ENCODE measurements around the gene RRP1.

Gene RRP1

DNA sequence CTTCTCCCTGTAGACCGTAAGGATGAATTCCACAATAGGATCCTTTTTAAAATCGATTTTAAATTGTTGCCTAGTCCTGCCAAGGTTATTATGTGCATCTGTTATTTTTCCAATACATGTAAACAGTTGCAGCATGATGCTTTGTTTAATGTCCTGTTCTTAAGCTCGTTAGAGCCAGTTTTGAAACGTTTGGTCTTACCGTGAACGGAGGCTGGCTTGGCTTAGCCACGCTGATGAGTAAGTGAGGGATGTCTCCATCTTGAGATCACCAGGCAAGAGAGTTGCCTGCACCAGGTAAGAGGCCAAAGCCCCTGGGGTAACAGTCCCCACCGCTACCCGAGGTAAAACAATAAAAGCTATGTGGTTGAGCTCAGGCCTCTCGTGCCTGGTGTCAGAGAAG is 30.6 kb upstream of the RRP1 start:
- no peak for DNase-seq (ENCODE audit: low spot score)

DNA sequence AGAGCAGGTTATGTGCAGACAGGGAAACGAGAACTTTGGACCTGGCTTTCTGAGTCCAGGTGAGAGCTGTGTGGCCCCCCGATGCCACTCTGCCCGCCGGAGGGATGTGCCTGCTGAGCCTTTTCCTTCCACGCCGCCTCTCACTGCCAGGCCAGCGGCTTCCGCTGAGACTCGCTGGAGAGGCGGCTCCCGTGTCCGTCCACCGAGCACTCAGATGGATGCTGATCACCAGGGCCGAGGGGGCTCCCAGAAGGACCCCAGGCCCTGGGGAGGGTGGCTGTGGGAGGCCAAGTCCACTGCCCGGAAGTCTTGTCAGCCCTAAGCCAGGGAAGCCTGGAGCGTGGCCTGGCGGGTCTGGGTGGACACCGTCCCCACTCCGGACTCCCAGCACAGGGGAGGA is 29.7 kb upstream of the RRP1 start:
- DNase-seq (ENCODE audit: low spot score): no peak

DNA sequence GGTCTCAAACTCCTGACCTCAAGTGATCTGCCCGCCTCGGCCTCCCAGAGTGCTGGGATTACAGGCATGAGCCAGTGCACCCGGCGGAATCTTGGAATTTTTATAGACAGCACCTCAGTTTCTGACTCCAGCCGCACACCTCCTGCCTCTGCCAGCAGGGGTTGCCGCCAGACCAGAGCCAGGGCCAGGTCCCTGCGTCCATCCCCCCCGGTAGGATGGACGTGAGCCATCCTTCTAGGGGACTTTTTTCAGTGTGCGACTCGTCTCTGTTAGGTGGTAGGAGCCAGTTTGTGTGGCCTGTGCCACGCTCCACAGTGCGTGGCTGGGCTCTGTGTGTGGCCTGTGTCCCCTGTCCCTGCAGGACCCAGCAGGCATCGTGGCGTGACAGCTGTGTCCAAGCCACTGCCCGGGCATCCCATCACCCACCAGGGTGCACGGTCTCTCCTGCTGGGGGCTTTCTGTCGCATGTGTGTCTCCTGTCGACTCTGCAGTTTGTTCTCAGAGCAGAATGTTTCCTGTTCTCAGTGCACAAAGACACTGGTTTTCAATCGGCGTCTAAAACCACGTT is 28.9 kb upstream of the RRP1 start:
- no peak for DNase-seq (ENCODE audit: low spot score)

DNA sequence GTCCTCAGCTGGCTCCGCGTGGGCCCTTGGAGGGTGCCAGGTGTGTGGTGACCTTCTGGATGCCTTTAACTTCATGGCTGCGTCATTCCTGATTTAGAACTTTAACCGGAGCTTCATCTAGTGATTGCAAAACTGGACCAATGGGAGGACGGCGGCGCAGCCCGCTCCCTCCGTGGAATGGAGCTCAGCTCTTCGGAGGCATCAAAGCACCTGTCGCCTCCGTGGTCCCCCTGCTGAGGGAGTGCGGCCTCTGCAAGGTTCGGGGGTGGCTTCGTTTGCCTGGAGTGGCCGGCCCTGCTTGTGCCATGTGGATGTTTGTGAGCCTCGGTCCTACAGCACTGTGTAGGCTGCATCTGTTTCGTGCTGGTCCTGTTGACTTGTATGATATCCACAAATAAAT is 27.5 kb upstream of the RRP1 start:
- no peak for DNase-seq (ENCODE audit: low spot score)

DNA sequence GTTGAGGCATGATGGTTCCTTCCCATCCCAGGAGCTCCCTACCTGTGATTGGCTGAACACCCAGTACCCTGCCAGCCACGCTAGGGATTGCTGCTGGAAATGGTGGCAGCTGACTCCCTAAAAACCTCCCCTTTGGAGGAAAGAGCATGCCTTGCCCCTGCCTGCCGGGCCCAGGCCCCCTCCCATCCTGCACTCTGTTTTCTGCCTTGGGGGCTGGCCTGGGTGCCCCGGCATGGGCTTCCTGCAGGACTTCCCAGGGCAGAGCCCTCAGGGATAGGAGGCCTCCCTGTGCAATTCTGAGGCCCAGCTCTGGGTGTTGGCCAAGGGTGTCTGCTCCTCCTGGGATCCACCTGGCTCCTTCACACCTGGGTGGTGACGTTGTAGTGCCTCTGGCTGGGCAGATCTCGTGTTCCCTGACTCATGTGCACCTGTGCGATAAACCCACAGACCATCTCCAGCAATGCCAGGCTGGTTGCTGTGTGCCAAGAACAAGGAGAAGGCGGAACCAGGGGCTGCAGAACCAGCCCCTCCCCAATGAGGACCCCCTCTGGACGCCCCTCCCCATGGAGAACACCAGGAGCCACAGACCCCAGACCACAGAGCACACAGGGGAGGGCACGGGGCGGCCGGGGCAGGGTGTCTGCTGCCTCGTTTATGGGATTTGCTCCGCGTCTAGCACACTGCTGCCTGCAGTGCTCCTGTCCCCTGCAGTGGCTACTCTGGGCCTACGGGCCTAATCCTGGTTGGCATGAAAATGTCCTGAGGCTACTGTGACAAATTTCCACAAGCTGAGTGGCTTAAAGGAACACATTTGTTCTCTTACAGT is 26.9 kb upstream of the RRP1 start:
- no peak for DNase-seq (ENCODE audit: low spot score)

DNA sequence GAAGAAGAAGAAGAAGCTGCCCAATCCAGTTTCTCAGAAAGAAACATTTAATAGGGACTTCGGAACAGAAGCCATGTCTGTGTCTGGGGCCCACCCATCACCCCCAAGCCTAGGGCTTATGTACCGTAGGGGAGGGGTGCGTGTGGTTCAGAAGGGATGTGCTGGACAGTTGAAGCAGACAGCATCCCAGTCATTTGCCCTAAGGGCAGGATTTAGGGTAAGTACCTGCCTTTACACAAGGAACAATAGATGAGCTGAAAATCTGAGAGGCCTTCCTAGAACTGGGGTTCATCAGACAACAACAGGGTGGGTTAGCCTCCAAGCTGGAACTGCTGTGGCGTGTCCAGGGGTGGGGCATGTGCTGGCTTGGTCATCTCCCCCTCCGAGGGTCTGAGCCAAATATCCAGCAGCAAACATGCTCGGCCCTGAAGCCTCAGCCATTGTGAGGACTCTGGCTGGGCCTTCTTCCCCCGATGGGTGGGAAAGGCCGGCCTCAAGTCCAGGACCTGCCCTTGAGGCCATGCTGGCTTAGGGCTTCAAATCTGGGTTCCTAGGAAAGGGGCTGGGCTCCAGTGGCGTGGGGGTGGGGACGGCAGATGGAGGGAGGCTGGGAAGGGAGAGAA is 25.4 kb upstream of the RRP1 start:
- DNase-seq (ENCODE audit: low spot score): no peak

DNA sequence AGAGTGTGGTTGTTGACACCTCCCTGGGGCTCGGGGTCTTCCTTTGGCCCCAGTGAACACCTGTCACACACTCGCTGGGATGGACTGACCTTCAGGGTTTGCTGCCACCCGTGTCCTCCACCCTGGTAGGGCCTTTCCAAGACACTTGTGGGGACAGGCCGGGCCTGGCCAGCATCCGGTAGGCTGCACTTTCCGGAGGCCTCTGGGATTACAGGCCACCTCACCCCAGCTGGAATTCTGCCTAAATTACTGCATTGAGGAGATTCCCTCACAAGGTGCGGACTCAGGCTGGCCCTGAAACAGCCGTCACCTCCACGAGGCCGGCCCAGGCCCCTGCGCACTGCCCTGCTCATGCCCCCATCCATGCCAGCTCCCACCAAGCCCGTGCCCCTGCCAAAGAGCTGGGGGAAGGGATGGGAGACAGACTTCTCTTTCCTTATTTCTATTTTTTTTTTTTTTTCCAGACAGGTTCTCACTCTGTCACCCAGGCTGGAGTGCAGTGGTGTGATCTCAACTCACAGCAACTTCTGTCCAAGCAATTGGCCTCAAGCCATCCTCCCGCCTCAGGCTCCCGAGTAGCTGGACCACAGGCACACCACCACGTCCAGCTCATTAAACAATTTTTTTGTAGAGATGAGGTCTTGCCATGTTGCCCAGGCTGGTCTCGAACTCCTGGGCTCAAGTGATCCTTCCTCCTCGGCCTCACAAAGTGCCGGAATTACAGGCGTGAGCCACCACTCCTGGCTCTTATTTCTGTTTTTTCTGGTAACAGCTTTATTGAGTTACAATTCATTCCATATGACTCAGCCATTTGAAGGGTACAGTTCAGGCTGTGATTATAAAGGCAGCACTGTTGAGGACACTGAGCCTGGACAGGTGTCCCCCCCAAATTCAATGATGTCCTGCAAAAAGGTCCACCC is 24.5 kb upstream of the RRP1 start:
- no peak for DNase-seq (ENCODE audit: low spot score)

DNA sequence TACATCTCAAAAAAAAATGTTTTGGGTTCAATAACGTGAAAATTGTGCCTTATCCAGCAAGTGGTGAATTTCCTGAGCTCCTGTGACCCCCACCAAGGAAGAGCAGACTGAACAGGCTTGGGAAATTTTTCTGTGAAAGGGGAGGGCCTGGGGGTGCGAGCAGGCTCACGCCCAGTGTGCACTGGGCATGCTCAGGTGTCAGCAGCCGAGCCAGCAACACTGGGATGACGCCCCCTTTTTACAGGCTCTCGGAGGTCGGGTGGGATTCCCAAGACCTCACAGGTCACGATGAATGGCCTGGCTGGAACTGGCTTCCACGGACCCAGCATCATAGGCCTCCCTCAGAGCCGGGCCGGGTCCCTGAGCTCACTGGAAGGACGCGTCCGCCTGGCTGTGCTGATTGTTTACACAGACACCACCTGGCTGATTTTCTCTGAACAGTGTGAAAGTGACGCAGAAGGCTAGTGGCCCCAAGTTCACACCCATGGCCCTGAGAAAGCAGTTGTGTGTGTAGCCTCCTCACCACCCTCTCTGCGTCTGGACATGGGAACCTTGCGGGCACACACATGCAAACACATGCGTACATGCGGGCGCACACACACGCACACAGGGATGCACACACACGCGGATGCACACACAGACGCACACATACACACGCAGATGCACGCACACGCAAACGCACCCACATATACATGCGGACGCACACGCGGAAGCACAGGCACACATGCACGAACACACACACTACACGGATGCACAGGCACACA is 22.5 kb upstream of the RRP1 start:
- no peak for DNase-seq (ENCODE audit: low spot score)

DNA sequence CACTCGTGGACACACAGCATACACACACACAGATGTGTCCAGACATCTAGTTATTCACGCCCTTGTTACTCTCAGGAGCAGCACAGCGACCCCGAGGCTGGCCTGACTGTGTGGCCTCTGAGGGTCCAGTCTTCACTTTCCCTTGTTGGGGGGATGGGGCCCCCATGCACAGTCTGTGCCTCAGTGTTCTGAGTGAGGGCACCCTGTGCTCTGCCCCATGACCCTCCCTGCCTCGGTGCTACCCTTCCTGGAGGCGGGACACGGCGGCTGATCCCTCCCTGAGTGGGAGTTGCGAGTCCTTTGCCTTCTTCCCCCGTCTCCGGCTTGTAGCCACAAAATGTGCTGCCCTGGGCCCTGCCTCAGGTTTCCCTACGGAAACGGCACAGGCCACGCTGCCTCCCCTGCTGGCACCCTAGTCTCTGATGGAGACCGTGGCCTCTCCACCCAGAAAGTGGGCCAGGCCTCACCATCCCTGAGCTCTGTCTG is 21.8 kb upstream of the RRP1 start:
- no peak for DNase-seq (ENCODE audit: low spot score)

DNA sequence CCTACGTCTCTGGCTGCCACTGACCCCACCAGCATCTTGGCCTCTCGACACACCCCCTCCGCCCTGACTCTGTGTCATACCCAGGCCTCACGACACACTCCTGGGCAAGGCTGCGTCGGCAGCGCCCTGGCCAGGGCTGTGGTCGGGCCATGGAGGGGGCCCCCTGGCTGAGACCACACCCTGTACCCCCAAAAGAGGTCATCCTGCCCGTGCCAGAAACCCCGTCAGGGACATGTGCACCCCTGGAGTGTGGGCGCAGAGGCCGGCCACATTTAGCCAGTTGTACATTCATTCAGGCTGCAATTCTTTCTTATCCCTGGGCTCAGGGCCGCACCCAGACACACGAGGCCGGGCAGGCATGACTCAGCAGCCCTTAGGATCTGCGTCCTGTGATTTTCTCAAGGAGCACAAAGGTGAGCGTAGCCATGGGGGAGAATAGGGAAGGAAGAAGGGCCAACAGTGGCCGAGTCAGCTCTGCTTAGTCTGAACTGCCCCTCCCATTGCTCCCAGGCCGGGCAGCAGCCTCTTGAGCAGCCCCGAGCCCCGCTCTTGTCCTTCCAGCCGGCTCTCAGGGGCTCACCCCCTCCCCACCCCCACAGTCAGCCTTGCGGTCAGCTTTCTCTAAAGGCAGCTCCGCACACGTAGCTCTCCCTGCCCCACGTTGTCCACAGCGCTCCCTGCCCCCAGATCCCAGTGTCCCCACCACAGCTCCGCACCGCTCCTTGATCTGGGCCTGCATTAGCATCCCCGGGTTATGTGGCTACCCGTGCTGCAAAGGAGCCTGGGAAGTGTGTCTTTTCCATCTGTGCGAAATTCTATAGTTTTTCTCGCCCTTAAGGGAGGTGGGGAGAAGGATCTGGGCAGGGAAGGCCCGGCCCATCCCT is 21.2 kb upstream of the RRP1 start:
- DNase-seq (ENCODE audit: low spot score): peak; percentile 90

DNA sequence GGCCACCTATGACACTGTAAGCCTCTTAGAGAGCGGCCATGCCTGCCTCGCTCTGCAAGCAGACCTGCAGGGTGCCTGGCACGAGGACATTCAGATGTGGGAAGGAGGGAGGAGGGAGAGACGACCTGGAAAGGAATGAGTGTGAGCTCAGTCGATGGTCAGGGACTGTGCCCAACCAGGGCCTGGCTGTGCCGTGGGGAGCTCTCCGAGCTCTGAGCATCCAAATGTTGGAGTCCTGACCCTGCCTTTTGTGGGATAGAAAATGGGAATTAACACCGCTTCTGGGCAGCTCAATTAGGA is 20.6 kb upstream of the RRP1 start:
- DNase-seq (ENCODE audit: low spot score): peak; percentile 33

DNA sequence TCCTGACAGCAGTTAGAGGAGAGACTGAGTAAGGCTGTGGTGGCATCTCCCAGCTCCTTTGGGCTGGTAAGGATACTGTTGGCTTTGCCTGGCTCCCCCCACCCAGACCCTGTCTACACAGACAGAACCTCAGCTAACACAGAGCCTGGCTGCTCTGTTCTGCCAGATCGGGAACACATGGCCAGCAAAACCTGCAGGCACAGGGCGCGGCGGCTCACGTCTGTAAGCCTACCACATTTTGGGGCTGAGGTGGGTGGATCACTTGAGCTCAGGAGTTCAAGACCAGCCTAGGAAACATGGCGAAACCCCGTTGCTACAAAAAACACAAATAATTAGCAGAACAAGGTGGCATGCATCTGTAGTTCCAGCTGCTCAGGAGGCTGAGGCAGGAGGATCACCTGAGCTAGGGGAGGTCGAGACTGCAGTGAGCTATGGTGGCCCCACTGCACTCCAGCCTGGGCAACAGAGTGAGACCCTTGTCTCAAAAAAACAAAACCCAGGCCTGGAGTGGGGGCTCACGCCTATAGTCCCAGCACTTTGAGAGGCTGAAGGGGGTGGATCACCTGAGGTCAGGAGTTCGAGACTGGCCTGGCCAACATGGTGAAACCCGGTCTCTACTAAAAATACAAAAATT is 19.9 kb upstream of the RRP1 start:
- no peak for DNase-seq (ENCODE audit: low spot score)

DNA sequence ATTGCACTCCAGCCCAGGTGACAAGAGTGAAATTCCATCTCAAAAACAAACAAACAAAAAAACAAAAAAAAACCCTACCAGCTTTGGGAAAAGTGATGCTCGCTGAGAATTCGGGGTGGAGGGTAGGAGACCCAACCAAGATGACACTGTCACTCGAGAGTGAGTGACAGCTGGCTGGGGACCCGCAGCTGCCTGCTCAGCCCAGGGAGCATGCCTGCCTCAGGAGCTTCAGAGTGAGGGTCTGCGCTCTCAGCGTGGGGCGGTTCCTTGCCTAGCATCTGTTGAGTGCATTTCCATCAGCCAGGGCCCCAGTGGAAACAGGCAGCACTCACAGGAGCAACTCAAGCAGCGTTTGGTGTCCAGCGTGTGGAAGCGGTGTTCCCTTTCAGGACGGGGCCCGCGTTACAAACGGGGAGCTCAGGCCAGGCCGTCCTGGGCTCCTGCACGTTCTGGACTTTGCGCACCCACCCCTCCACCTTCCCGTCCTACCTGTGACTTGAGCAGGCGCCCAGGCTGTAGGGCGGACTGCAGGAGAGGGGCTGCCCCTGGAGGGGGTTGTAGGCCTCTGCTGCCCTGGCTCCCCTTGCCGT is 19.2 kb upstream of the RRP1 start:
- no peak for DNase-seq (ENCODE audit: low spot score)

DNA sequence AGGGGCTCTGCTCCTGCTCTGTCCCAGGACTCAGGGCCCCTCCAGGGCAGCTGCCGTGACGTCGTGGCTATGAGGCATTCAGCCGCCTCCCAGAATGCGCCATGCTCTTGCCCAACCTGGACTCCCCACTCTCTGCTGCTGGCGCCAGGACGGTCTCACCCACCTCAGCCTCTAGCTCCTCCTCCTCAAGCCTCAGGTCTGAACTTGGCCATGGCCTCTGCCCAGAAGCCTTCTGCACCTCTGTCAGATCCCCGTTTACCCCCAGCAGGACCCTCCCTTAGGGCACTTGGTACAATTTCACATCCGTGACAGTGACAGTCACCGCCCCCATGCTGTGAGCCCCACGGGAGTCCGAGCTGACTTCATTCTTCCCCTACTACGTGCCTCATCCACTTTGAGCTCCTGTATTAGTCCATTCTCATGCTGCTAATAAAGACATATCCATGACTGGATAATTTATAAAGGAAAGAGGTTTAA is 18.1 kb upstream of the RRP1 start:
- no peak for DNase-seq (ENCODE audit: low spot score)

DNA sequence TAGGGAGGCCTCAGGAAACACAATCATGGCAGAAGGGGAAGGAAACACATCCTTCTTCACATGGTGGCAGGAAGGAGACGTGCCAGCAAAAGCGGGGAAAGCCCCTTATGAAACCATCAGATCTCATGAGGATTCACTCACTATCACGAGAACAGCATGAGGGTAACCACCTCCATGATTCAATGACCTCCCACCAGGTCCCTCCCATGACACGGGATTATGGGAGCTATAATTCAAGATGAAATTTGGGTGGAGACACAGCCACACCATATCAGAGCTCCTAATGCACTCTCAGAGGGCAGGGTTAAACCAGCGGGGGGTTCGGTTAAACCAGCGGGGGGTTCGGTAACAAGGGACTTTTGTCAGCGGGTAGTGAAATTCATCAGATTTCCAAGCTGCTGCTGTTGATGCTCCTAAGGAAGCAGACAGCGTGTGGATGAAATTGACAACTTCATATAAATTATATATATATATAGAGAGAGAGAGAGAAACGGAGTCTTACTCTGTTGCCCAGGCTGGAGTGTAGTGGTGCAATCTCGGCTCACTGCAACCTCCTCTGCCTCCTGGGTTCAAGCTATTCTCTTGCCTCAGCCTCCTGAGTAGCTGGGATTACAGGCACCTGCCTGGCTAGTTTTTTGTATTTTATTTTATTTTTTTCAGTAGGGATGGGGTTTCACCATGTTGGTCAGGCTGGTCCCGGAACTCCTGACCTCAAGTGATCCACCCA is 17.5 kb upstream of the RRP1 start:
- no peak for DNase-seq (ENCODE audit: low spot score)

DNA sequence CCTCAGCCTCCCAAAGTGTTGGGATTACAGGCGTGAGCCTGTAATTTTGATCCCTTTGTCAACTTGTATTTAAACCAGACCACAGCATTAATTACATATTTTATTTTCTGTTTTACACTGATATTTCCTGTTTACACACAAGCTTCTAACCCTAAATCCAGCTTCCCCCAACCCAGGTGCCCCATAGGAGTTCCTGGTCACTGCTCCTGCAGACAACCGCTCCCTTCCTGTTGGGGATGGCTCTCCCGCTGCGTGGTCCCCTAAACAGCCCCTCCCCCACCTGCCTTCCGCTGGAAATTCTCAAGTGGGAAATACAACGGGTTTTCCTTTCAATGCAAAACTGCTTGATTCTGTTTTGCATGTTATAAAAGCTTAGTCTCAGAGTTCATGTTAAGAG is 17.0 kb upstream of the RRP1 start:
- no peak for DNase-seq (ENCODE audit: low spot score)

DNA sequence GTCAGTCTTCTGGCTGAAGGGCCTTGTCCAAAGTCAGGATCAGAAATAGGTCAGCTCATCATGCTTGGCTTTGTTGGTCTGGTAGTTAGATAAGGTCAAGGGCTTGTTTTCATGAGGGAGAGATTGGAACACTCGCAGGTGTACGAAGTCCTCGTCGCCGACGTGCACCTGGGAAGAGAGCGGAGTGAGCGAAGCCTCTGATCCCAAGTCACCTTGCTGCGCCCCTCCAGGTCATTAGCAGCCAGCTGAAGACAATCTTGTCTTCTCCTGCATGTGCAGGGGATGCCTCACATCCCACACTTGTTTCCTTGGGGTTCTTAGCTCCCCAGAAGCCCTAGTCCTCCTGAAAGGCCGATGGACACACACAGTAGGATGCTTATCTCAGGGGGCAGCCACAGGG is 15.2 kb upstream of the RRP1 start:
- no peak for DNase-seq (ENCODE audit: low spot score)

DNA sequence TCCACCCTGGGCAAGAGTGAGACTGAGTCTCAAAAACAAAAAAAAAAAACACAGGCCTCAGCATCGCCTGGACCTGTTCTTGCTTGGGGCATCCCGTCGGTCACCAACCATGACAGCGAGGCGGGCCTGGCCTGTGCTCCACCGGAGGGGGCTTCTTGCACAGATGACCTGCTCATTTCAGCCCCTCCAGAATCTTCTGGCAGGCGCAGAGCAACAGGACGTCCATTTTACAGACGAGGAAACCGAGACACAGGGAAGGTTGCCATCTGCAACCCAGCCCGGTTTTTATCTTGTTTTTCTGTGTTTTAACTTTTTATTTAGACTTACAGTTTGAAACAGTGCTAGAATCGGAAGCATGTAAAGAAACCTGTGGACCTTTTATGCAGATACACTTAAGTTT is 14.2 kb upstream of the RRP1 start:
- no peak for DNase-seq (ENCODE audit: low spot score)

DNA sequence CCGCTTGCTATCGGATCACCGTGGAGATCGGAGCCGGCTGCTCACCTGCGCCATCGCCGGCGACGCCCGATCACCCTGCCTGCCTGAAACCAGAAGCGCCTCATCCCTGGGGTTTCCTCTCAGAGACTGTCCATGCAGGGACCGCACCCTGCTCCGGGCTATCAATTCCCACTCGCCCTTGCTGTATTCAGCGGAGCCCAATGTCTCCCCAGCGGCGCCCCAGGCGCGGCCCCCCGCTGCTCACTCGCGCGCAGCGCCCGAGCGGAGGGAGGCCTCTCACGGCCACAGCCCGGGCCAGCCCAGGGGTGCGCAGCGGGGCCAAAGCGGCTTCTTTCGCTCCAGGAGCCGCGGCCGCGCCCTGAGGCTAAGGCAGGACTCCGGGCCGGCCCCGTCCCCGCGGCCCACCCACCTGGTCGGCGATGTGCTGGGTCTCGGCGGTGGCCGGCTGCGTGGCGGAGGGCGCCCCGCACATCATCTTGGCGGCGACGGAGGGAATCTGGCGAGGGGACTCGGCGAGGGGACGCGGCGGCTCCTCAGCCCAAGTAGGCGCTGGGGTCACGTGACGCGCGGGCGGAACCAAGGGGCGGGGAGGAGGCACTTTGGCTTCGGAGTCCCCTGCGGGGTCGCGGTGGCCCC is 13.5 kb upstream of the RRP1 start, which contains the start of gene CSTB:
Gene CSTB (minus strand): TSS at position 514 of the 636 bp plus-strand sequence. CDS start 39 bp downstream, at position 475.
- peak; percentile 62 for DNase-seq (ENCODE audit: low spot score)
